22Rv1 (cell line): ENCODE measurements around the gene MAN2A1.

ENCODE experiments used
- H3K27ac ChIP-seq: fragments of 450-650 bp; 2 replicates; pipeline ENCODE4 v1.5.1; 2017
- ZFX ChIP-seq: fragments of 450-650 bp; IDR thresholded peaks from 2 replicates; pipeline ENCODE4 v1.6.1; 2017; ENCODE audit warnings: antibody characterized with exemption, borderline replicate concordance
- TF ChIP-seq, protein P1 (sequence below): fragments of 450-650 bp; IDR thresholded peaks from 2 replicates; pipeline ENCODE4 v1.5.1; 2017; ENCODE audit warnings: mild to moderate bottlenecking

The MAN2A1 gene

GRCh38 chr5:109863752-109864151 lies 174.0 kb downstream of the MAN2A1 start:
- TF ChIP-seq, protein P1, sequence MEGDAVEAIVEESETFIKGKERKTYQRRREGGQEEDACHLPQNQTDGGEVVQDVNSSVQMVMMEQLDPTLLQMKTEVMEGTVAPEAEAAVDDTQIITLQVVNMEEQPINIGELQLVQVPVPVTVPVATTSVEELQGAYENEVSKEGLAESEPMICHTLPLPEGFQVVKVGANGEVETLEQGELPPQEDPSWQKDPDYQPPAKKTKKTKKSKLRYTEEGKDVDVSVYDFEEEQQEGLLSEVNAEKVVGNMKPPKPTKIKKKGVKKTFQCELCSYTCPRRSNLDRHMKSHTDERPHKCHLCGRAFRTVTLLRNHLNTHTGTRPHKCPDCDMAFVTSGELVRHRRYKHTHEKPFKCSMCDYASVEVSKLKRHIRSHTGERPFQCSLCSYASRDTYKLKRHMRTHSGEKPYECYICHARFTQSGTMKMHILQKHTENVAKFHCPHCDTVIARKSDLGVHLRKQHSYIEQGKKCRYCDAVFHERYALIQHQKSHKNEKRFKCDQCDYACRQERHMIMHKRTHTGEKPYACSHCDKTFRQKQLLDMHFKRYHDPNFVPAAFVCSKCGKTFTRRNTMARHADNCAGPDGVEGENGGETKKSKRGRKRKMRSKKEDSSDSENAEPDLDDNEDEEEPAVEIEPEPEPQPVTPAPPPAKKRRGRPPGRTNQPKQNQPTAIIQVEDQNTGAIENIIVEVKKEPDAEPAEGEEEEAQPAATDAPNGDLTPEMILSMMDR = no peak
- no peak for TF ChIP-seq ZFX
- no peak overlapping the region for H3K27ac ChIP-seq

GRCh38 chr5:109865637-109866036 lies 175.9 kb downstream of the MAN2A1 start:
- H3K27ac ChIP-seq = no peak overlapping the region
- TF ChIP-seq, protein P1 = no peak
- no peak for TF ChIP-seq ZFX

- H3K27ac ChIP-seq = no peak overlapping the region
- TF ChIP-seq ZFX = no peak
- TF ChIP-seq, protein P1 = no peak
Measured at GRCh38 chr5:109866051-109866450, 176.3 kb downstream of the MAN2A1 start.

DNA sequence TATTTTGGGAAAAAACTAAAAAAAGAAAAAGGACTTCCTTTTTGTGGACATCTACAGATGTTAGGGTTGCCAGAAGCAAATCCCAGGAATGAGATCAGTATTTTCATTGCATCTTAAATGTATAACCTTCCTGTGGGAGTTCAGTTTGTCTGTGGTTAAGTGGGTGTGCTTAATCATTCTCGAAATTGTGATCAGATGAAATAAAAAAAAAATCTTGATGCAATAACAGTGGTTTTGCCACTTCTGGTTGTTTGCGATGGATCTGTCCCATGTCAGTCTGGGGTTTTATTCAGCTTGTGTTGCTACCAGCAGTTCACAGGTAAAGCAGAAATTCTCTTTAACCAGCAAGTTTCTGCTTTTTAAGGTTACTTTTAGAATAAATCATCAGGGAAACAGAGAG lies 179.0 kb downstream of the MAN2A1 start:
- no peak for TF ChIP-seq ZFX
- TF ChIP-seq, protein P1 = no peak
- H3K27ac ChIP-seq = no peak overlapping the region

DNA sequence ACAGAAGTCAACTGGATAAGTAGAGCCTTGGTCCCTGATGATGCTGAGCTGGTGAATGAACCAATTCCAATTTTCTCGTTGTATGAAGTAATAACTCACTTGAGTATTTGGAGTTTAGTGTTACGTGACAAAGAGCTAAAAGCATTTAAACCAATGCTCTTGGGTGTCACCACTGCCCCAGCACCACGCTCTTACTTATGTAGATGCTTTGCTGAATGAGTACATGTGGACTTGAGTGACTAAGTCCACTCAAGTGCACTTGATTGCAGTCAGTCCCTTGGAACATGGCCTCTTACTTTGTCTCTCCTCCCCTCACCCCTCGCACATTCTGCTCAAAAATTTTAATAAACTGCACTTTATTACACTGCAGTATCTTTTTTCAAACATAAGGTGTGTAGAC lies 184.0 kb downstream of the MAN2A1 start:
- no peak for TF ChIP-seq ZFX
- TF ChIP-seq, protein P1 = no peak
- H3K27ac ChIP-seq = no peak overlapping the region

DNA sequence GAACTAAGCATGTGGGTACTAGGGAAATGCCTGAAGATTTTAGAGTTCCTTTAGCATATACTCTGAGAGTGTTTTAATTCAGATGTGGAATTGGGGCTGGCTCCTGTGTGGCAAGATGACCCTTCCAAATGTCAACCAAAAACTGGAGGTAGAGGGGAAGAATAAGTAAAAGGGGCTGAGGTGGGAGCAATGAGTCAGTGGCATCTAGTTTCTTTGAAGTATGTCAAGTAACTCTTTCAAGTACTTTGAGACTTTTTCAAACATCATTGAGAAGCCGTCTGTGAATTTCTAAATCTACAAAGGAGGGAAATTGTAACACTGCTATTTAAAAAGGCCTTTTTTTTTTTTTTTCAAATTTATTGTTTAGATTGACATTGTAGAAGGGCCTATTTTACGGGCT lies 184.4 kb downstream of the MAN2A1 start:
- no peak for TF ChIP-seq ZFX
- TF ChIP-seq, protein P1 = no peak
- H3K27ac ChIP-seq = no peak overlapping the region

DNA sequence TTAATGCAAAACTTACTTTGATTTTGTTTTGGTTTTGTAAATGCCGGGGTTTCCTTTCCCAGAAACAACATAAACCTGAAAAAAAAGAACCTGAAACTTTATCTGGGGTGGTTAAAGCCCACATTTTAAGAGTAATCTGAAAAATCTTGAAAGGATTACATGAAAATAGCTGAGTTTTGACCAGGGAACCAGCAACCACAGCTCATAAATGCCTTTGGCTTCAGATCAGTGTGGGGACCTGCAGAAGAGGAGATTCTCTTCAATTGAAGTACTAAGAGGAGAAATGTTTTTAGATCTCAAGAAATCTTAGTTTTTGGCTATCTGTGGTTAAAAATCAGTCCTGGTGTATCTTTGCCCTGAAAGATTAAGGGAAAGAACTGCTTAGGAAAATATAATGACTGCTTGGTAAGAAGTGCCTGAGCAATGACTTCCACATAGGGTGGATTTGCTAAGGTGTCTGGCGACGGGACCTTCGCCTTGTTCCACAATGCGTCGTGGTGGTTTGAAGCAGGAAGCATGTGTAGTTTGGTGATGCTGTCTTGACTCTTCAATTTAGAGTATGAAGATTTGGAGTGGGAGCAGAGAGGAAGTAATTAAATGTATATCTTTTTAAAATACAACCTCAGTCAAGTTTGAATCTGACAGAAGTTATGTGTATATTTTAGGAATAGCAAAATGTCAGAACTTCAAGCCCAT lies 186.5 kb downstream of the MAN2A1 start:
- TF ChIP-seq, protein P1 = no peak
- no peak for TF ChIP-seq ZFX
- no peak overlapping the region for H3K27ac ChIP-seq
